Liver (tissue), 3 donors: Measurements from ENCODE around the gene CYB561A3.

Source experiments
- CTCF ChIP-seq: fragments of 150-350 bp; IDR thresholded peaks from 2 replicates; pipeline ENCODE4 v1.5.1; 2017; ENCODE audit warnings: improper control_type of control experiment, low read depth, low read length; ENCODE audit not compliant: missing input control
- MAX ChIP-seq: IDR thresholded peaks from 2 replicates; pipeline ENCODE4 v1.6.1; 2016; ENCODE audit warnings: antibody characterized with exemption
- REST ChIP-seq: IDR thresholded peaks from 2 replicates; pipeline ENCODE4 v1.6.1; 2016; ENCODE audit warnings: antibody characterized with exemption, mild to moderate bottlenecking
- SP1 ChIP-seq: IDR thresholded peaks from 2 replicates; pipeline ENCODE4 v1.6.1; 2018; ENCODE audit warnings: antibody characterized with exemption, mild to moderate bottlenecking
- TAF1 ChIP-seq: conservative IDR thresholded peaks from 2 replicates; pipeline ENCODE4 v1.6.1; 2016; ENCODE audit warnings: antibody characterized with exemption, mild to moderate bottlenecking
- YY1 ChIP-seq: IDR thresholded peaks from 2 replicates; pipeline ENCODE4 v1.6.1; 2016; ENCODE audit warnings: antibody characterized with exemption, mild to moderate bottlenecking
- donor health status: healthy.
- donor health status: healthy.

GRCh38 chr11:61325649-61326414, 35.9 kb downstream of the CYB561A3 start:
- TF ChIP-seq SP1 (no peak), CTCF (no peak), TAF1 (no peak), MAX (no peak), REST (no peak), YY1 (no peak)
